NB4 (cell line): ENCODE results near the gene MYO1F.

ENCODE experiments used
- DNase-seq: peaks from one replicate; pipeline ENCODE4 v3.0.0; 2010; ENCODE audit warnings: low read depth
- H3K4me3 ChIP-seq: one replicate; pipeline ENCODE4 v1.5.1; 2011; ENCODE audit warnings: mild to moderate bottlenecking, low read depth, low read length, moderate library complexity
- MYC ChIP-seq: IDR thresholded peaks from 2 replicates; pipeline ENCODE4 v1.6.1; 2011; ENCODE audit warnings: low read depth, low read length
- POLR2A ChIP-seq: IDR thresholded peaks from 2 replicates; pipeline ENCODE4 v1.6.1; 2011; ENCODE audit warnings: mild to moderate bottlenecking; ENCODE audit not compliant: insufficient read length; ENCODE audit errors: extremely low read depth
- TF ChIP-seq, protein P1 (sequence below): IDR thresholded peaks from 2 replicates; pipeline ENCODE4 v1.6.1; 2011; ENCODE audit warnings: low read depth, low read length
- TF ChIP-seq, protein P2 (sequence below): IDR thresholded peaks from one replicate; pipeline ENCODE4 v1.5.1; 2012; ENCODE audit warnings: low read depth, low read length

Gene MYO1F

DNA sequence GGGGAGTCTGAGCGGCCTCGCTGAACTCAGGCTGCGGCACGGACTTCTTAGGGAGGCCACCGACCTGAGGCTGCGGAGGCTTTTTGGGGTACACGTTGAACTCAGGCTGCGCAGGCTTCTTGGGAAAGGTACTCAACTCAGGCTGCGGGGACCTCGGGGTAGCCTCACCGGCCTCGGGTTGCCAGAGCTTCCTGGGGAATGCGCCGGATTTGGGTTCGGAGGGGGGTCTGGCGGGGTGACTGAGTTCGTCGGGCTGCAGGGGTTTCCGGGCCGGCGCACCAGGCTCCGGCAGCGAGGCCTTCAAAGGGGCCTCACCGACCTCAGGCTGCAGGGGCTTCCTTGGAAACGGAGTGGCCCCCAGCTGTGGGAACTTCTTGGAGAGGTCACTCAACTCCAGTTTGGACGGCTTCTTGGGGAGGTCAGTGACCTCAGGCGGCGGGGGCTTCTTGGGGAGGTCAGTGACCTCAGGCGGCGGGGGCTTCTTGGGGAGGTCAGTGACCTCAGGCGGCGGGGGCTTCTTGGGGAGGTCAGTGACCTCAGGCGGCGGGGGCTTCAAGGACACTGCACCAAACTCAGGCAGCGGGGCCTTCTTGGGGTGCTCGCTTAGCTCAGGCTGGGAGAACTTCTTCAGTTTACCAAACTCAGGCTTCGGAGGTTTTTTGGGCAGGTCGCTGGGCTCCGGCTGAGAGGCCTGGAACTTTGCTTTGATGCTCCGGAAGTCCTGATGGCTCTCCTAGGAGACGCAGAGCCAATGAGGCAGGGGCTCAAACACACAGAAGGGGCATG is 78.0 kb downstream of the MYO1F start:
- no peak for DNase-seq
- TF ChIP-seq, protein P1, sequence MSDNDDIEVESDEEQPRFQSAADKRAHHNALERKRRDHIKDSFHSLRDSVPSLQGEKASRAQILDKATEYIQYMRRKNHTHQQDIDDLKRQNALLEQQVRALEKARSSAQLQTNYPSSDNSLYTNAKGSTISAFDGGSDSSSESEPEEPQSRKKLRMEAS: no peak
- TF ChIP-seq POLR2A (no peak), MYC (no peak)
- TF ChIP-seq, protein P2, sequence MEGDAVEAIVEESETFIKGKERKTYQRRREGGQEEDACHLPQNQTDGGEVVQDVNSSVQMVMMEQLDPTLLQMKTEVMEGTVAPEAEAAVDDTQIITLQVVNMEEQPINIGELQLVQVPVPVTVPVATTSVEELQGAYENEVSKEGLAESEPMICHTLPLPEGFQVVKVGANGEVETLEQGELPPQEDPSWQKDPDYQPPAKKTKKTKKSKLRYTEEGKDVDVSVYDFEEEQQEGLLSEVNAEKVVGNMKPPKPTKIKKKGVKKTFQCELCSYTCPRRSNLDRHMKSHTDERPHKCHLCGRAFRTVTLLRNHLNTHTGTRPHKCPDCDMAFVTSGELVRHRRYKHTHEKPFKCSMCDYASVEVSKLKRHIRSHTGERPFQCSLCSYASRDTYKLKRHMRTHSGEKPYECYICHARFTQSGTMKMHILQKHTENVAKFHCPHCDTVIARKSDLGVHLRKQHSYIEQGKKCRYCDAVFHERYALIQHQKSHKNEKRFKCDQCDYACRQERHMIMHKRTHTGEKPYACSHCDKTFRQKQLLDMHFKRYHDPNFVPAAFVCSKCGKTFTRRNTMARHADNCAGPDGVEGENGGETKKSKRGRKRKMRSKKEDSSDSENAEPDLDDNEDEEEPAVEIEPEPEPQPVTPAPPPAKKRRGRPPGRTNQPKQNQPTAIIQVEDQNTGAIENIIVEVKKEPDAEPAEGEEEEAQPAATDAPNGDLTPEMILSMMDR: no peak
- H3K4me3 ChIP-seq: no peak overlapping the region

DNA sequence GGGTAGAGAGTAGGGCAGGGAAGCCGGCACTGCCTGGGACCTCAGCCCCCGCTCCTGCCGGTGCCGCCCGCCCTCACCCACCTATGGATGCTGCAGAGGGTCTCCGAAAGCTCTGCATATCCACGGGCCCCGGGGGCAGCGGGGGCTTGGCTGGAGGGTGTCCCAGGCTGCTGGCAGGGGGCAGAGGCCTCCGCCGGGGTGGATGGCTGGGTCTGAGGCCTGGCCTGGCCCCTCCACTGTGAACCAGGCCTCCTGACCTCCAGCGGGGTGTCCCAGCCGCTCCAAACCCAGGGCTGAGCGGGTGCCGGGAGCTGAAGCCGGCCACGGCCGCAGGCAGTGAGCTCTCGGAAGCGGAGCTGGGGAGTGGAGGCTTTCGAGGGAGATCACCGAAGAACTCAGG is 78.9 kb downstream of the MYO1F start:
- TF ChIP-seq, protein P2: no peak
- TF ChIP-seq POLR2A (no peak), MYC (no peak)
- no peak for DNase-seq
- H3K4me3 ChIP-seq: no peak overlapping the region

DNA sequence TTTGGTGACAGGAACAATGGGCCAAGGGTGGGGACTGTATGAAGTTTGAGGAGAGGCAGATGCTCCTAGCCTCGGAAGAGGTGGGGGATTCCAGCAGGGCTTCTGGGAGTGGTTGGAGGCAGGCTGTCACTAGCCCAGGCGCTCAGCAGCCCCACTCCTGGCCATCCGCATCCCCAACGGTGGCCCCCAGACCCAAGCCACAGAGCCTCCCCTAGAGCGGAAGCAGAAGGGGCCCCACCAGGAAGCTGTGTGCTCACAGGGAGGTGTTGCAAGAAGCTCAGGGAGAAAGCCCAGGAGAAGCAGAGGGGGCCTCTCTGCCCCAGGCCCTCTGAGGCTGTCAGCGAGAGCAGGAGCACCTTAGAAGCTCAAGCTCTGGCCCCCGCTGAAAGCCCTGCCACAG is 83.1 kb downstream of the MYO1F start:
- peak overlapping the region; percentile 4 for H3K4me3 ChIP-seq
- peak; percentile 100 for DNase-seq
- peak; percentile 91 for TF ChIP-seq MYC
- TF ChIP-seq, protein P2: peak; percentile 36
- TF ChIP-seq POLR2A: peak; percentile 36
- TF ChIP-seq, protein P1: peak; percentile 48

DNA sequence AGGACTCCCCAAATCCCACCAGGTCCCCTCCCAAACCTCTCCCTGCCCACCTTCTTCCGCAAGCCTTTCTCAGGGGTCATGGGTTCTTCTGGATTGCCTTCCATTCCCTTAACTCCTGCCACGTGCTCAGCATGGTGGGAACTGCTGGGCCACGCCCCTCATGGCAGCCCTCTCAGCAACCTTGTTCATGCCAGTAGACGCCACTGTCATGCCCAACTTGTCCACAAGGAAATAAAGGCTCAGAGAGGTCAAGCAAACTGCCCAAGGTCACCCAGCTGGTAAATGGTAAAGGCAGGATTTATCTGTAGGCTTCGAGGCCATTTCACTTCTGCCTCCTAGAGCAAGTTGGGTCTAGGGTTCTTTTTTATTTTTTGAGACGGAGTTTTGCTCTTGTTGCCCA is 85.7 kb downstream of the MYO1F start:
- TF ChIP-seq POLR2A (no peak), MYC (no peak)
- TF ChIP-seq, protein P2: peak; percentile 13
- TF ChIP-seq, protein P1: no peak
- peak; percentile 63 for DNase-seq
- no peak overlapping the region for H3K4me3 ChIP-seq

DNA sequence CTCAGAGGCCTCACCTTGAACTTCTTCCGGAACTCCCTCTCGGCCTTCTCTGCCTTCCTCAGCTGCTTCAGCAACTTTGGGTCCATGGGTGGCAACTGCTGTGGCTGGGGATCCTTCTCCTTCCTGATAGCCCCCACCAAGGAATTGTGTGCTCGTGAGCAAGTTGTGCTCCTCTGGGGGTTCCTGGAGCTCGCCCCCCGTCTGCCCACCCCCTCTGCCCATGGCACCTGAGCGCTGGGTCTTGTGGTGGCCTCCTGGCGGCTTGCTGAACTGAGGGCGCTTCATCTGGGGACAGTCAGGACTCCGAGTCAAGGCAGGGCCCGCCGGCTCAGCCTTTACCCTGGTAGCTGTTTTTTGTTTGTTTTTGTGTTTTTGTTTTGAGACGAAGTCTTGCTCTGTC is 86.4 kb downstream of the MYO1F start:
- H3K4me3 ChIP-seq: no peak overlapping the region
- no peak for DNase-seq
- 0 out of 2 replicates have a peak, but pooled peaks have one; percentile 3 for TF ChIP-seq MYC
- TF ChIP-seq, protein P1: no peak
- TF ChIP-seq POLR2A: no peak
- TF ChIP-seq, protein P2: no peak
